ENCODE data around the gene DPP9. TPM values are rescaled to one million over a fixed set of nuclear protein-coding genes. Genes with fewer than 3 reads are reported as not detected.

The DPP9 gene
- total RNA-seq, 1 experiment from 2014 or later, result 46.4 TPM

GRCh38 chr19:4657835-4658234 lies 65.8 kb downstream of the DPP9 start:
- no peaks in the 10 kb centered on the region for H3K4me1 ChIP-seq (ENCODE audit: insufficient read depth, low read length)

More at GRCh38 chr19:4657835-4658234, 65.8 kb downstream of the DPP9 start:
- Histone ChIP-seq H4K8ac (replicated peaks; ENCODE audit: insufficient read length, low read depth, low read length) (no peak overlapping the region), H3K27ac (ENCODE audit: insufficient read length, low read depth, low read length) (no peak overlapping the region), H3K4me2 (ENCODE audit: insufficient read depth, insufficient read length, low read length) (no peak overlapping the region), H3K56ac (ENCODE audit: insufficient read length, low read depth, low read length) (no peak overlapping the region), H2AK5ac (ENCODE audit: insufficient read length, low read length) (no peak overlapping the region), H3K18ac (ENCODE audit: insufficient read length, low read depth, low read length) (no peak overlapping the region), H3K27me3 (ENCODE audit: insufficient read depth, low read length) (no peaks in the 10 kb centered on the region), H2AFZ (ENCODE audit: low read length) (no peak overlapping the region), H3K23ac (ENCODE audit: insufficient read length, low read depth, low read length) (no peak overlapping the region), H3T11ph (ENCODE audit: low read length) (no peak overlapping the region), H3K79me1 (ENCODE audit: insufficient read depth, low read depth, low read length, poor library complexity, severe bottlenecking) (no peaks in the 10 kb centered on the region), H2BK15ac (ENCODE audit: low read depth, low read length) (no peak overlapping the region), H2BK5ac (ENCODE audit: insufficient read length, low read length) (no peak overlapping the region), H4K91ac (ENCODE audit: insufficient read length, low read depth, low read length) (no peak overlapping the region), H3K79me2 (ENCODE audit: insufficient read depth, low read length) (no peaks in the 10 kb centered on the region), H2BK20ac (ENCODE audit: low read depth, low read length, poor library complexity, severe bottlenecking) (no peak overlapping the region), H4K20me1 (ENCODE audit: control insufficient read depth, insufficient read depth, insufficient read length) (no peaks in the 10 kb centered on the region), H3K9me3 (ENCODE audit: control insufficient read depth, low read depth, low read length) (no peaks in the 10 kb centered on the region), H3K23me2 (ENCODE audit: insufficient read length, low read depth, low read length, poor library complexity, severe bottlenecking) (no peaks in the 10 kb centered on the region), H2BK120ac (ENCODE audit: low read depth, low read length, poor library complexity, severe bottlenecking) (no peak overlapping the region), H3K9ac (ENCODE audit: extremely low read depth, insufficient read length, low read length) (no peak overlapping the region), H4K5ac (ENCODE audit: insufficient read length, low read depth, low read length) (no peak overlapping the region), H3K4ac (ENCODE audit: low read depth, low read length) (no peak overlapping the region), H3K14ac (ENCODE audit: insufficient read depth, low read length) (no peak overlapping the region), H2BK12ac (ENCODE audit: insufficient read length, low read depth, low read length) (no peak overlapping the region)
- WGBS (ENCODE audit: extremely low coverage, insufficient read length, low lambda C conversion rate), result no CpG with 5 or more reads among the region's 8 CpGs
- Mint-ChIP-seq H3K36me3 (ENCODE audit: insufficient read depth in 1 of 3, low read depth in 3 of 3) (peaks cover 11 to 39% (median 21%) of the 10 kb centered on the region in 3 experiments; a peak in 6 of 7 replicates), H3K9me3 (no peaks in the 10 kb centered on the region), H3K4me1 (peaks cover 0 to 5% of the 10 kb centered on the region in 2 experiments; a peak in 2 of 4 replicates), H3K27me3 (ENCODE audit: low read depth) (no peaks in the 10 kb centered on the region), H3K27ac (no peak overlapping the region), H3K4me3 (no peak overlapping the region)
- TF ChIP-seq, protein P1, sequence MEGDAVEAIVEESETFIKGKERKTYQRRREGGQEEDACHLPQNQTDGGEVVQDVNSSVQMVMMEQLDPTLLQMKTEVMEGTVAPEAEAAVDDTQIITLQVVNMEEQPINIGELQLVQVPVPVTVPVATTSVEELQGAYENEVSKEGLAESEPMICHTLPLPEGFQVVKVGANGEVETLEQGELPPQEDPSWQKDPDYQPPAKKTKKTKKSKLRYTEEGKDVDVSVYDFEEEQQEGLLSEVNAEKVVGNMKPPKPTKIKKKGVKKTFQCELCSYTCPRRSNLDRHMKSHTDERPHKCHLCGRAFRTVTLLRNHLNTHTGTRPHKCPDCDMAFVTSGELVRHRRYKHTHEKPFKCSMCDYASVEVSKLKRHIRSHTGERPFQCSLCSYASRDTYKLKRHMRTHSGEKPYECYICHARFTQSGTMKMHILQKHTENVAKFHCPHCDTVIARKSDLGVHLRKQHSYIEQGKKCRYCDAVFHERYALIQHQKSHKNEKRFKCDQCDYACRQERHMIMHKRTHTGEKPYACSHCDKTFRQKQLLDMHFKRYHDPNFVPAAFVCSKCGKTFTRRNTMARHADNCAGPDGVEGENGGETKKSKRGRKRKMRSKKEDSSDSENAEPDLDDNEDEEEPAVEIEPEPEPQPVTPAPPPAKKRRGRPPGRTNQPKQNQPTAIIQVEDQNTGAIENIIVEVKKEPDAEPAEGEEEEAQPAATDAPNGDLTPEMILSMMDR (conservative IDR thresholded peaks at IDR 0.05), result no peak
- no peak for DNase-seq
